Left ventricle myocardium inferior (tissue), 1 donor: ENCODE measurements around the gene NDUFV1. TPM values are rescaled to one million over a fixed set of nuclear protein-coding genes. Genes with fewer than 3 reads are reported as not detected.

ENCODE experiments used
- total RNA-seq: library from RNA; stranded (reverse); fragmentation: NEBNext Ultra II Directional; extraction: Animal tissue kit (Norgen Biotek cat#: 25700); gene quantifications from one replicate; pipeline ENCODE4 v1.2.1, GENCODE V29; 2021
- donor health status: DM: no; HTN: yes; CAD: no; lungs with severe emphysema.

NDUFV1 gene
- total RNA-seq, 1 donor from 2014 or later, result 640 TPM

Other genes starting within 250 kb of the NDUFV1 start
- gene CLCF1, start 233.3 kb upstream of the NDUFV1 start, total RNA-seq, result 0.82 TPM
- 7.0 TPM for gene RAD9A, start 214.9 kb upstream of the NDUFV1 start, total RNA-seq
- 86.0 TPM for gene PPP1CA, start 205.1 kb upstream of the NDUFV1 start, total RNA-seq
- gene TBC1D10C, start 202.9 kb upstream of the NDUFV1 start, total RNA-seq, result 1.0 TPM
- 14.5 TPM for gene CARNS1, start 191.3 kb upstream of the NDUFV1 start, total RNA-seq
- 21.3 TPM for gene RPS6KB2, start 178.4 kb upstream of the NDUFV1 start, total RNA-seq
- 0.60 TPM for gene PTPRCAP, start 169.3 kb upstream of the NDUFV1 start, total RNA-seq
- gene CORO1B, start 163.5 kb upstream of the NDUFV1 start, total RNA-seq, result 25.5 TPM
- not detected for gene GPR152, start 154.2 kb upstream of the NDUFV1 start, total RNA-seq
- 1.4 TPM for gene CABP4, start 151.6 kb upstream of the NDUFV1 start, total RNA-seq
- gene TMEM134, start 137.7 kb upstream of the NDUFV1 start, total RNA-seq, result 87.5 TPM
- 55.3 TPM for gene AIP, start 123.9 kb upstream of the NDUFV1 start, total RNA-seq
- 36.6 TPM for gene PITPNM1, start 101.6 kb upstream of the NDUFV1 start, total RNA-seq
- 66.1 TPM for gene CDK2AP2, start 98.8 kb upstream of the NDUFV1 start, total RNA-seq
- not detected for gene CABP2, start 83.5 kb upstream of the NDUFV1 start, total RNA-seq
- 313 TPM for gene GSTP1, start 23.1 kb upstream of the NDUFV1 start, total RNA-seq
- 102 TPM for gene NUDT8, start 23.0 kb downstream of the NDUFV1 start, total RNA-seq
- gene TBX10, start 32.8 kb downstream of the NDUFV1 start, total RNA-seq, result 0.14 TPM
- gene ACY3, start 43.8 kb downstream of the NDUFV1 start, total RNA-seq, result not detected
- not detected for gene ALDH3B2, start 67.7 kb downstream of the NDUFV1 start, total RNA-seq